NCI-H748 (cell line): ENCODE measurements around the gene MAD1L1.
"Not testable (repeated sequence)": the region's sequence is repeated elsewhere in the genome, so short reads cannot be mapped to it uniquely, and the experiment has no call there.

Experiments used
- DNase-seq: peaks from one replicate; lab custom pipeline; 2025; ENCODE audit not compliant: unreplicated experiment; lab: John Stamatoyannopoulos, UW

The MAD1L1 gene

GRCh38 chr7:1890289-1891235 lies 342.2 kb downstream of the MAD1L1 start:
- no peak for DNase-seq

GRCh38 chr7:1889556-1890181 lies 343.1 kb downstream of the MAD1L1 start:
- no peak for DNase-seq

- DNase-seq: no peak
Observed at GRCh38 chr7:1889091-1889490, 343.7 kb downstream of the MAD1L1 start.

- DNase-seq: no peak
Observed at GRCh38 chr7:1888425-1888824, 344.3 kb downstream of the MAD1L1 start.

GRCh38 chr7:1887251-1887650 lies 345.5 kb downstream of the MAD1L1 start:
- no peak for DNase-seq

GRCh38 chr7:1886361-1887064 lies 346.2 kb downstream of the MAD1L1 start:
- peak; percentile 15 for DNase-seq

GRCh38 chr7:1885465-1886226 lies 347.1 kb downstream of the MAD1L1 start:
- DNase-seq: no peak

- DNase-seq: no peak
Observed at GRCh38 chr7:1884583-1885350, 348.0 kb downstream of the MAD1L1 start.

- no peak for DNase-seq
Observed at GRCh38 chr7:1883834-1884582, 348.7 kb downstream of the MAD1L1 start.

- no peak for DNase-seq
Observed at GRCh38 chr7:1883031-1883761, 349.5 kb downstream of the MAD1L1 start.

GRCh38 chr7:1882451-1882850 lies 350.3 kb downstream of the MAD1L1 start:
- no peak for DNase-seq

GRCh38 chr7:1881946-1882345 lies 350.8 kb downstream of the MAD1L1 start:
- DNase-seq: no peak

GRCh38 chr7:1876641-1877040 lies 356.1 kb downstream of the MAD1L1 start:
- DNase-seq: not testable (repeated sequence)

GRCh38 chr7:1875392-1876199 lies 357.1 kb downstream of the MAD1L1 start:
- DNase-seq: peak; percentile 54

- DNase-seq: peak; percentile 48
Observed at GRCh38 chr7:1874590-1875391, 358.0 kb downstream of the MAD1L1 start.

- no peak for DNase-seq
Observed at GRCh38 chr7:1873857-1874589, 358.7 kb downstream of the MAD1L1 start.
